Right atrium auricular region (tissue), 2 donors: ENCODE results near the gene ST3GAL4. TPM values are rescaled to one million over a fixed set of nuclear protein-coding genes. Genes with fewer than 3 reads are reported as not detected.
A peak's percentile ranks its signal among the peaks of the same experiment; 100 is the strongest.
"Not testable (repeated sequence)": the region's sequence is repeated elsewhere in the genome, so short reads cannot be mapped to it uniquely, and the experiment has no call there.

Experiments used
- DNase-seq: peaks from one replicate; pipeline ENCODE4 v3.0.0-alpha.2; 2019; ENCODE audit warnings: low spot score
- H3K27ac ChIP-seq, 2 donors: fragments of 200-600 bp; sonication (generic); 1 replicate in 1 of 2; 2 replicates in 1 of 2; pipeline ENCODE4 v1.5.1; 2016 to 2019
- H3K27me3 ChIP-seq, 2 donors: fragments of 200-600 bp; sonication (generic); one replicate each; pipeline versions ENCODE4 v1.5.1 to v1.6.0; 2017 to 2019
- H3K36me3 ChIP-seq: fragments of 200-600 bp; sonication (generic); one replicate; pipeline ENCODE4 v1.5.1; 2016
- H3K4me1 ChIP-seq, 2 donors: fragments of 200-600 bp; sonication (generic); one replicate each; pipeline versions ENCODE4 v1.5.1 to v1.6.0; 2017 to 2019
- H3K4me3 ChIP-seq, 2 donors: fragments of 200-600 bp; sonication (generic); 1 replicate in 1 of 2; 2 replicates in 1 of 2; pipeline ENCODE4 v1.5.1; 2017 to 2019; ENCODE audit warnings: mild to moderate bottlenecking in 1 of 2, moderate library complexity in 1 of 2
- H3K9me3 ChIP-seq, 2 donors: fragments of 200-600 bp; sonication (generic); one replicate each; pipeline ENCODE4 v1.5.1; 2019
- total RNA-seq, 2 donors: library from RNA; depleted of rRNA; stranded (reverse); fragments of >200 nt; gene quantifications; one replicate each; pipeline ENCODE4 v1.1.0, GENCODE V29; 2016
- TF ChIP-seq, protein P1 (sequence below), 2 donors: fragments of 200-600 bp; sonication (generic); IDR thresholded peaks; one replicate each; pipeline ENCODE4 v1.5.1; 2019; ENCODE audit warnings: antibody characterized with exemption in 2 of 2

ST3GAL4 gene
- total RNA-seq, 2 donors from 2014 or later, result 67.5 to 103 TPM

- Histone ChIP-seq H3K9me3 (no peaks in the 10 kb centered on the region), H3K4me3 (no peak overlapping the region), H3K4me1 (peaks cover 0 to 77% of the 10 kb centered on the region in 2 donors), H3K27ac (peak overlapping the region; percentile 13 to 55), H3K36me3 (no peaks in the 10 kb centered on the region), H3K27me3 (no peaks in the 10 kb centered on the region)
- no peak for DNase-seq
- TF ChIP-seq, protein P1, sequence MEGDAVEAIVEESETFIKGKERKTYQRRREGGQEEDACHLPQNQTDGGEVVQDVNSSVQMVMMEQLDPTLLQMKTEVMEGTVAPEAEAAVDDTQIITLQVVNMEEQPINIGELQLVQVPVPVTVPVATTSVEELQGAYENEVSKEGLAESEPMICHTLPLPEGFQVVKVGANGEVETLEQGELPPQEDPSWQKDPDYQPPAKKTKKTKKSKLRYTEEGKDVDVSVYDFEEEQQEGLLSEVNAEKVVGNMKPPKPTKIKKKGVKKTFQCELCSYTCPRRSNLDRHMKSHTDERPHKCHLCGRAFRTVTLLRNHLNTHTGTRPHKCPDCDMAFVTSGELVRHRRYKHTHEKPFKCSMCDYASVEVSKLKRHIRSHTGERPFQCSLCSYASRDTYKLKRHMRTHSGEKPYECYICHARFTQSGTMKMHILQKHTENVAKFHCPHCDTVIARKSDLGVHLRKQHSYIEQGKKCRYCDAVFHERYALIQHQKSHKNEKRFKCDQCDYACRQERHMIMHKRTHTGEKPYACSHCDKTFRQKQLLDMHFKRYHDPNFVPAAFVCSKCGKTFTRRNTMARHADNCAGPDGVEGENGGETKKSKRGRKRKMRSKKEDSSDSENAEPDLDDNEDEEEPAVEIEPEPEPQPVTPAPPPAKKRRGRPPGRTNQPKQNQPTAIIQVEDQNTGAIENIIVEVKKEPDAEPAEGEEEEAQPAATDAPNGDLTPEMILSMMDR (IDR thresholded peaks at IDR 0.05), result no peak
Observed at GRCh38 chr11:126383339-126384335, 28.2 kb downstream of the ST3GAL4 start.

DNA sequence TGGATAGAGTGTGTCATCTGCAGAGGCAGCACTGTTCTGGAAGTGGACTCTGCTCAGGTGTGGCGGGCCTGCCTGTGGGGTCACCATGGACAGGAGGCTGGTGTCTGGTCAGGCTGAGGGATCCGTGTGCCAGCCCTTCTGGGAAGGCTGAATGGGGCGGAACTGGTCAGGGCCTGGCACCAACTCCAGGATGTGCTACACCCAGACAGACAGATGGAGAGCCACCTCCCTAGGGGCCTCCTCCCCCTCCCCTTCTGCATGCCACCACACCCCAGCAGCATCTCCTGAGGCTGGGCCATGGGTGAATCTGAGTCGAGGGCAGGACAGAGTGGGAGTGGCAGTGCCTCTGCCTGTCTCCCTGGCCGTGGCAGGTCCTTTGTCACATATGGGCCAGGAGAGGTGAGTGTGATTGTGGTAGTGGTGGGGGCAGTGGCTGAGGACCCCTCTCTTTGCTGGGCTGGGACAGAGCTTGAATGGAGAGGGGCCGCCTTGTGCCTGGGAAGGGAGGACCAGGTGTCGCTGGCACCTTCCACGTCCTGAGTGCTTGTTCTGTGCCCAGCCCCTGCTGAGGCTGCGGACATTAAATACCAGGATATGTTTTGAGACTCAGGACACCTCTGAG, 29.1 kb downstream of the ST3GAL4 start:
- Histone ChIP-seq H3K9me3 (no peaks in the 10 kb centered on the region), H3K27ac (peak overlapping the region; percentile 29 to 55), H3K27me3 (no peaks in the 10 kb centered on the region), H3K4me3 (no peak overlapping the region), H3K4me1 (peaks cover 0 to 68% of the 10 kb centered on the region in 2 donors), H3K36me3 (no peaks in the 10 kb centered on the region)
- TF ChIP-seq, protein P1 (IDR thresholded peaks at IDR 0.05), result no peak
- no peak for DNase-seq

DNA sequence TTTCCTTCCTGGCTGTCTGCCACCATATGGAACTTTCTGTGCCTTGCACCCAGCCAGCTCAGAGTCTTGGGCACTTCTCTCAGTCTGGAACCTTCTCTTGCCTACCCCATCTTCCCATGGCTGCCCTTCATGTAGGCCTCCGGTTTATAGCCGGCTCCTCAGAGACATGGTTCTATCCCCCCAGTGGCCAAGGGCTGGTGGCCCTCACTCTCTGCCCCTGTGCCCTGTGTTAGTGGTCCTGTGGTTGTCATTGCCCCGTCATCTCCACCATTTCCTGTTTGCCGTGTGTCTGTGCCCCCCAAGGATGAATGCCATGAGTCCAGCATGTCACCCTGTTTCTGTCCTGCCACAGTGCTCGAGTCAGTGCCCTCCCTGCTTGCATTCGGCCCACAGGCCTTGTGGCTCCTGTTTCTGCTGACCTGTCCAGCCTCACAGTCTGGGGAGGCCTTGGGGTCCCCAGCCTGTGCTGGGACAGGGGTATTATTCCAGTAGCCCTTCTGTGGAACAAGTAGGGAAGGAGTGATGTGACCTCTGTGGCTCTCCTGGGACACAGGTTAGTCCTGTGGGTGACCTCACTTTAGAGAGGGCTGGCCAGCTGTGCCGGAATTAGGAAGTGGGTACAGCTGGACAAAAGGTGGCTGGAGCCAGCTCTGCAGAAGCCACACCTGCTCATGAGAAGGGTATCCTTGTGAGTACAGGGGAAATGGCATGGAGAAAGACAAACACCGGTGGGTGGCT, 30.7 kb downstream of the ST3GAL4 start:
- no peak for DNase-seq
- H3K4me3 ChIP-seq, result no peak overlapping the region
- H3K27me3 ChIP-seq, result no peaks in the 10 kb centered on the region
- H3K36me3 ChIP-seq, result no peaks in the 10 kb centered on the region
- TF ChIP-seq, protein P1 (IDR thresholded peaks at IDR 0.05), result no peak
- peak overlapping the region; percentile 73 to 80 for H3K27ac ChIP-seq
- H3K4me1 ChIP-seq, result peaks cover 0 to 66% of the 10 kb centered on the region in 2 donors
- H3K9me3 ChIP-seq, result no peaks in the 10 kb centered on the region

DNA sequence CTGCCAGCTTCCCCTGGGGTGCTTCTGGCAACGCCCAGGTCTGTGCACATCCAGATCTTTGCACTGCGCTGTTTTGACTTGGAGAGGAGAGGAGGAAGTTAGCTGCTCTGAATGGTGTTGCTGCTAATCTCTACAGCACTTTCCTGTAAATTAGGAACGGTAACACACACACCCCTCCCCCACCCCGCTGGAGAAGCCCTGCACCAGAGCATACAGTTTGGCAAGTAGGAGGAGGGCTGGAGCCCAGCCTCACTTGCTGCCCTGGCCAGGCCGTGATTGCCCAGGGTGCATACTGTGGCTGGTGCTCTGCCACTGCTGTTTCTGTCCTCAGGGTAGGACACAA, 31.2 kb downstream of the ST3GAL4 start:
- not testable (repeated sequence) for H3K27me3 ChIP-seq, H3K36me3 ChIP-seq, H3K4me3 ChIP-seq, DNase-seq, H3K9me3 ChIP-seq
- Histone ChIP-seq H3K27ac (peak overlapping the region; percentile 73 to 80), H3K4me1 (peaks cover 0 to 70% of the 10 kb centered on the region in 2 donors)

DNA sequence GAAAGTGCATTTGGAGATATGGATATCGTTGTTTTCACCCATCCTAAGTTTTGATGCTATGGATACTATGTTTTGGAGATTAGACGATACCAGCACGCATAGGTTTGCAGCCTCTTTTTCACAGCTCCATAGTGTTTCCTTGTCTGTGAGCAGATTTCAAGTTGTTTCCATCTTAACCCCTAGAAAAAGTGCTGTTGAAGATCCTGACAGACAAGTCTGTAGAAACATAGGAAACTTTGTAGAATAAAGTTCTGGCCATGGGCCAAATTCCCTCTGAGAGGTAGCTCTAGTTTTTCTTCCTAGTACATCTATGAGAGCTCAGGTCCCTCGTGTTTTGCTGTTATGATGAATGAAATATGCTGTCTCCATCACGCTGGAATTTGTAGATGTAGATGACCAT, 32.4 kb downstream of the ST3GAL4 start:
- Histone ChIP-seq H3K27ac (peak overlapping the region in 1 of 2 donors; percentile 73), H3K36me3 (no peaks in the 10 kb centered on the region), H3K27me3 (no peaks in the 10 kb centered on the region), H3K4me3 (no peak overlapping the region), H3K4me1 (peaks cover 0 to 78% of the 10 kb centered on the region in 2 donors), H3K9me3 (no peaks in the 10 kb centered on the region)
- TF ChIP-seq, protein P1 (IDR thresholded peaks at IDR 0.05), result no peak
- no peak for DNase-seq
